ENCODE data around the gene APP.
"Not testable (repeated sequence)": the region's sequence is repeated elsewhere in the genome, so short reads cannot be mapped to it uniquely, and the experiment has no call there.

APP gene

DNA sequence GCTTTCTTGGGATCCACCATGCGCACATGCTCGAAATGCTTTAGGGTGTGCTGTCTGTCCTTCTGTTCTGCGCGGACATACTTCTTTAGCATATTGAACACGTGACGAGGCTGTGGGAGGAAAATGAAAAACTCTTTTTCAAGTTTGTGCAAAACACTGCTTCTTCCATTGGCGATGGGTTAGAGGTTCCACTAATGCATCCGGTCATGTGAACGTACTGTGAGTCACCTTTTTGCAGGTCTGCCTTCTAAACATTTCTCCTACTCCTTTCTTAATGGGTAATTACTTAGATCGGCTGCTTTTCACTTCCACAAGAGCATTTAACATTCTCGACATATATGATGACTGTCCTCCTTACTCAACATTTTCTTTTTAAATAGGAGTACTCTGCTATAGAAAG lies 214.9 kb downstream of the APP start:
- DNase-seq (ENCODE audit: extremely low read depth in 1 of 2, low read depth in 1 of 2), result no peak

DNA sequence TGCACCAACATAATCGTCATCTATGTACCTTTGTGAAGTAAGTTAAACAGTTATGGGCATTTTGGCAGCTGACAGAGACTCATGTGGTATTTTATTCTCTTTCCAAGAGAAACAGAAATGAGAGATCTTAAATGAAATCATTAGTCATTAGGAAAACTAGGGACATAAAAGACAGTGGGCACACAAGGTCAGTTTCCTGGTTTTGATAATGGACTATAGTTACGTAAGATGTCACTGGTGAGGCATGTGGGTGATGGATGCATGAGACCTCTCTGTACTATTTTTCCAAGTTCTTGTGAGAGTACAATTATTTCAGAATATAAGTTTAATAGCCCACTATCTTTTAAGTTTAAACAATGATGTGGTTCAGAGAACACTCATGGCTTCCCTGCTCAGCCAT lies 216.9 kb downstream of the APP start:
- no peak for DNase-seq (ENCODE audit: extremely low read depth in 1 of 2, low read depth in 1 of 2)

DNA sequence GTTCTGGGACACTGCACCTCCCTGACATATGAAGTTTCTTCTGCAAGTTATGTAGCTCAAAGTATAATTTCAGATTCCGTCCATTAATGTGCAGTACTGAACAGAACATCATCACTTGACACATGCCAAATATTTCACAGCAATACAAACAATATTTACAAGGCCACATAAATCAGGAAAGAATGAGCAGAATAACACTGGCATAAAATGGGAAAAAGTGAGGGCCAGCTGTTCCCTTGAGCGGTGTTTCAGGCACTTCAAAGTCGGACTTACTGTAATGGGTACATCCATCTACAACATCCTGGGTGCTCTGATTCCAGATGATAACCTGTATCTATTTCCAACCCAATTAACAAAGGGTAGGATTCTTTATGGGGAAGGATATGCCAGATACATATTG lies 217.4 kb downstream of the APP start:
- DNase-seq (ENCODE audit: extremely low read depth in 1 of 2, low read depth in 1 of 2), result no peak

DNA sequence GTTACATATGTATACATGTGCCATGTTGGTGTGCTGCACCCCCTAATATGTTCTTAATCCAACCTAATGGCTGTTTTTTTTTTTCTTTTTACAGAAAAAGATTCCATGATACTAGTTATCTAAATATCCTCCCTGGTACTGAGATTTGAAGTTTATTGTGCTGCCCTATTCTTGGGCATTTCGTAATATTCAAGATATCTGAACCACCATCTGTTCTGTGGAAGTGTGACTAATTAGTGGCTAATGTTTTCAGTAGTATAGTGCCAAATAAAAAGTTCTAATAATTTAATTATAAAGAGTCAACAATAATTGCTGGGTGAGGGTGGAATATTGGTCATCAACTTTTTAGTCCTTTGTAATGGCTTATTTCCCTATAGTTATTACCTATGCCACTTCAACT lies 218.3 kb downstream of the APP start:
- DNase-seq (ENCODE audit: extremely low read depth in 1 of 2, low read depth in 1 of 2), result no peak

DNA sequence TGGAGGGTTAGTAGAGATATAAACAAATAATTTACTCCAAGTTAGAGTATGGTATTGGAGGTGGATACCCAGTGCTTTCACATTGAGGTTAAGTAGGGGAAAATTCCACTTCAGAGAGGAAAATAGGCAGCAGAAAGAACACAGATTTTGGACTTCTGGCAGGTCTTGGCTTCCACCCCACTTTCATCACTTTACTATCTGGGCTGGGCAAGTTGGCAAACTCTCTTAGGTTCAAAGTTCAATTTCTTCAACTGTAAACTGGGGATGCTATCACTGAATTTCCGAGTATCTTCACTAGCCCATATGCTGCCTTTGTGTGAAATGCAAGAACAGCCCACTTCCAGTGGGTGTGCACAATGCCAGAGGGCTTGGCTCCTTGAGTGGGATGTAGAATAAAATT lies 220.9 kb downstream of the APP start:
- DNase-seq (ENCODE audit: extremely low read depth in 1 of 2, low read depth in 1 of 2), result no peak

DNA sequence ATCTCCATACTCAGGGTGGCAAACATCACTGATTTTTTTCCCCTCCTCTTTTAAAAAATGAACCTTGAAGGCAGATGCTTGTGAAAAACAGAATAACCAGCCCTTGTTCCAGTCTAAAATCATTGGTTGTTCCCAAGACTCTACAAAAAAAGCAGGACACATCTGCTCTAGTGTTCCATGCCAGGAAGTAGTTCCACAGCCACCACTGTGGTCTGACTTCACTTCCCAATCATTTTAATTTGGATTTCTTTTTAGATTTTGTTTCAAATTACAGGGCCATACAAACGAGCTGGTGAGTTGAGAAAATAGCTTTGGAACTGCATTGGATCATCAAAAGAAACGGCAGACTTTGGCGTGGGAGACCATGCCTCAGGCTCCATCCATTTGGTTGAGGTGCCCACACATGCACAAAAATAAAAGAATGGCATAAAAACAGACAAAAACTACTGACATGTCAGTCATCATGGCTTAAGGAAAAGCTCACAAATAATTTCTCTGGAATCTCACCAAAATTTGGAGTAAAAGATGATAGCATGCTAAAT lies 225.8 kb downstream of the APP start:
- no peak for DNase-seq (ENCODE audit: extremely low read depth in 1 of 2, low read depth in 1 of 2)

DNA sequence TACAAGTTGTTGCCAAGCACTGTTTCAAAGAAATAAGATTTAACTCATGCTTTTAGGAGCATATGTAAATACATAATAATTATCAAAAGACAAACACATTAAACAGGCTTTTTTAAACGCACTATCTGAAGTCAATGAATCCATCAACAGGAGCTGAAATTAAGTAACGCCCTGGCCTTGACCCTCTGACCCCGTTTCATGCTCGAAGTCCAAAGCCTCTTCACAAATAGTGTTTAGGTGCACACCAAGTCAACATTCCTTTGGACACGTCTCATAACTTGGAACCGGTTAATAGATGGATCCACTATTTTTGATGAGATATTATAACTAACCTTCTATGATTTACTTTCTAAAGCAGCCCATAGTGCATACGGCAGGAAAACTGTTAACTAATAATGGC lies 226.5 kb downstream of the APP start:
- DNase-seq (ENCODE audit: extremely low read depth in 1 of 2, low read depth in 1 of 2), result no peak

DNA sequence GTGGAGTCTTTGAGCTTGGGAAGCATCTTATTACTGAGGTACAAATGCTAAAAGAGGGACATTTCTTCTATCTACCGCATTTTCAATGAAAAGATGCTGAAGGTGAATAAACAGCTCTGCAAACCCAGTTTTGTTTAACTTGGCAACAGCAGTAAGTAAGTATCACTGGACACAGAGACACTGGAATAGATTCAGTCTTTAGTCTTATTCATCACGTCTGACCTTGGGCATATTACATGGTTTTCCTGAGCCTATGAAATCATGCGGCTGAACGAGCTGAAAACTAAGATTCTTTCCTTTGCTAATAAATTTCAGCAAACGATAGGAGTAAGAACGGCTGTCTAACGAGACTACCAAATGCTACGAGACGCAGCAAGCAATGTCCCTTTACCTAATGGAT lies 228.4 kb downstream of the APP start:
- DNase-seq (ENCODE audit: extremely low read depth in 1 of 2, low read depth in 1 of 2), result no peak

DNA sequence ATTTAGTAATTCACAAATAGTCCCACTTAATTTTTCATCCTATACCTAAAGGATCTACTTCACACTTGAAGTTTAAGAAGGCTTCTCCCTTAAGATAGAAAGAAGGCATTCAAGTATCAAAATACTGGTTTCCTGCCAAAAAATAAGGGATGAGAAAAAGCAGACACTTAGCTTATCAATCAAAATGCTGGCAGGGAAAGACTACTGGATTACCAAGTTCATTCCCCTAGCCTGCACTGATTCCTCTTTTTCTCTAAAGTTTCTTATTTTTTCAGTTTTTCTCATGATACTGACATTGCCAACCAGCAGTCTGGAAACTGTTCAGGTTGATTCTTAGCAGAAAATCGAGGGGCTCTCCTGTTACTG lies 231.2 kb downstream of the APP start:
- DNase-seq (ENCODE audit: extremely low read depth in 1 of 2, low read depth in 1 of 2), result no peak

DNA sequence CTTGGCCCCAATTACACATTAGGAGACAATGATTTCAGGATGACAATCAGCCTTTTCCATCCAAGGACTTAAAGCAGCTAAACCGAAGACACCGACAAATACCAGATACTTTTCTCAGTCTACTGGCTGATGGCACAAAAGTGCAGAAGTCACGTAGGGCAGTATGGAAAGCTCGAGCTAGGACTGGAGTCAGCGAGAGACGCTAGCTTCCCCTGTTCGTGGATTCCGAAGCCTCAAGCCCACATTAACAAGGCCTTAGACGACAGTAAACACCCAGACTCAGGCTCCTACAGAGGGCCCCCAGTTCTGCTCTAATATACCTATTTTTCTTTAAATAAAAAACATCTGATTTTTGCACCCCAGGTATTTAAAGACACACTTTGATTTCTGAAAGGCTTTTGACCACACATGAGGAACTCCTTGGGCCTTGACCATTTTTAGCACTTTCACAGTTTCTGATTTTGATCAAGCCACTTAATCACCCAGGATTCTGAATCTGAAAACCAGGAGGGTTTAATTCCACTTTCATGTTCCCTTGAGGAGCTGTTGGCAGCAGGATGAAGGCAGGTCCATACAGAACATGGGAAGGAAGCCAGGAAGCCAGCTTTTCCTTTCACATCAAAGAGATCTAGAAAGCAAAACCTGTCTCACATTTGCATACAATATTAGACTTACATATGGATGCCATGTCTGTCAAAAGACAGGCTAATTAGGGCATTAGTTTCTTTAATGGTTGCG lies 231.7 kb downstream of the APP start:
- DNase-seq (ENCODE audit: extremely low read depth in 1 of 2, low read depth in 1 of 2), result no peak

DNA sequence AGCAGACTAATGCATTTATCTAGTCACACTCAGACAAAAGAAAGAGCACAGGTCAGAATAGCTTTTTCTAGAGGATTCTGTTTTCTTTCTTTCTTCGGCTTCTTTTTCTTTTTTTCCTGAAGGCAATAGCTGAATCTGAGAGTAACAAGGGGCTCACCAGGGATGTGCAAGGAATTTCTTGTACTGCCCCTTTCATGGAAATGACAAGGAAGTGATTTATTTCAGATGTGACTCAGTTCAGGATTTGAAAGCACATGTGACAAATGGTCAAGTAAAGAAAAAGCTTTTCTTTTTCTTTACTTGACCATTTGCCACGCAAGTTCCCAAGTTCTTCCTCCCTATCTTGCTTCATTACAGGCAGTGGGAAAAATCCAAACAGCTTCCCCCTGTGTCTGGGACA lies 233.8 kb downstream of the APP start:
- DNase-seq (ENCODE audit: extremely low read depth in 1 of 2, low read depth in 1 of 2), result no peak

DNA sequence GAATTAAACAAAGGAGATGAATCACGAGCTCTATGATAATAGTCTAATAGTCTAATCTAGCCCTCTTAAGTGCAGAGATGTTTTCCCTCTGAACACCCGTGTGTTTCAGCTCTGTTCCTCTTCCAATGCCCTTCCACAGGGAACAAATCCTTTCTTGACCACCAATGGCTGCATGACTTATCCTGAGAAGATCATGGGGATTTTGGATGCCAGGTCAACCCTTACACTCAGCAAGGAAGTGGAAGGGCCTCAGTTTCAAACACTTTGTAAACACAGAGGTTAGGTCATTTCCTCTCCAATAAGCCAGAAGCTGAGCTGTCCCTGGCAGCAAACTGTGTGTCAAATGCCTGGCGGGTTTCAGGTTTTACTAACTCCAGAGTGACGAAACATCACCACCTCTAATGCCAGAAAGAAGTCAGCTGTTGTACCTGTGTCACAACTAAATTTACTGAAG lies 235.8 kb downstream of the APP start:
- DNase-seq (ENCODE audit: extremely low read depth in 1 of 2, low read depth in 1 of 2), result peak in 1 of 2 donors; percentile 2

DNA sequence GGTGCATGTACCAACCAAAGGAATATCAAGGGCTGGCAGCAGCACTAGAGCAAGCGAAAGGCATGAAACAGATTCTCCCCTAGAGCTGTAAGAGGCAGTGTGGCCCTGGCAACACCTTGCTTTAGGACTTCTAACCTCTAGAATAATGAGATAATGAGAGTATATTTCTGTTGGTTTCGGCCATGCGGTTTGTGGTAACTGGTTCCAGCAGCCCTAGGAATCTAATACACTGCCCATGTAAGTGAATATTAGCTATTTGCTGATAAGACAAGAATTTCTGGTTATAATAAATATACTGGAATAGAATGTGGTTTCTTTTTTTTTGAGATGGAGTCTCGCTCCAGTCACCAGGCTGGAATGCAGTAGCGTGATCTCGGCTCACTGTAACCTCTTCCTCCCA lies 236.4 kb downstream of the APP start:
- no peak for DNase-seq (ENCODE audit: extremely low read depth in 1 of 2, low read depth in 1 of 2)

DNA sequence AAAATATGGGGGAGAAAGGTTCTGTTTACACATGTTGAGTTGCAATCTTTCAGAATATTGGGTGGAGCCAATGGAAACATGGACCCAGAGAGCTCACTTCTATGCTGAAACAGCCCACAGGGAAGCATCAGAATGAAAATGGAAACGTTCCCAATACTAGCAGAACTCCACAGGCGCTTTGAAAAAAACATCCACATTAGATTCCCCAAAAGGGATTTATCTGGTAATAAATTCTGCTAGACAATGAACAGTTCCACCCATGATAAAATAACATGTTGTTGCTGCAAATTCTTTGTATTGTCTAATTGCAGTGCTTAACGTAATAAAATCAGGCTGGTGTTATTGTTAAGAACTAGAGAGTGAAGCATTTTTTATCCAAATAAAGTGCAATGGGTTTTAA lies 238.8 kb downstream of the APP start:
- DNase-seq (ENCODE audit: extremely low read depth in 1 of 2, low read depth in 1 of 2), result no peak

DNA sequence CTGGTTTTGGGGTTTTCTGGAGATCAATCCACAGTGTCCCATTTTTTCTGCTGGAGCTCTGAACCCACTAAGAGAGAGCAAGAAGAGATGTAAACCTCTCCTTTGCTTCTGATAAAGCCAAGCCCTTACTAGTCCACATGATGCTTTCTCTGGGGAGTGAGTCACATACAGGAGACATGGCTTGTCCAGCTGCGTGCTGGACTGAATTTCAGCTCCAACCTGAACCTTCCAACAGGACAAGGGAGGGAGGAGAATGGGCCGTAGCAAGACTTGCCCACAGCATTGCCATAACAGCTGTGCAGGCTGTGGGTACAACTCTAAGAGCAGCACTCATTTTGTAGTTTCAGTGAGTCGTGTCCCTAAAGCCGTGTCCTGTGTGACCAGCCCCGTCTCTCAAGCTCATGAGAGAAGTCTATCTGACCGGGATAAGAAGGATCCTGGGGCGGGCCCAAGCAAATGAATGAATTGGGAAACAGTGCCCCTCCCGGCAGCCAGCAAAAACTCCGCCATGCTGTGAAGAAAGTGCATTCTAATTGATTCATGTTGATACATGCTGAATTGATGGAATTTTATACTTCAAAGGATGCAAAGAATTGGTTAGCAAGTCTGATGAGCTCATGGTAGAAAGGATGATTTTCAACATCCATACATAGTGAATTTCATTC lies 240.6 kb downstream of the APP start:
- no peak for DNase-seq (ENCODE audit: extremely low read depth in 1 of 2, low read depth in 1 of 2)

DNA sequence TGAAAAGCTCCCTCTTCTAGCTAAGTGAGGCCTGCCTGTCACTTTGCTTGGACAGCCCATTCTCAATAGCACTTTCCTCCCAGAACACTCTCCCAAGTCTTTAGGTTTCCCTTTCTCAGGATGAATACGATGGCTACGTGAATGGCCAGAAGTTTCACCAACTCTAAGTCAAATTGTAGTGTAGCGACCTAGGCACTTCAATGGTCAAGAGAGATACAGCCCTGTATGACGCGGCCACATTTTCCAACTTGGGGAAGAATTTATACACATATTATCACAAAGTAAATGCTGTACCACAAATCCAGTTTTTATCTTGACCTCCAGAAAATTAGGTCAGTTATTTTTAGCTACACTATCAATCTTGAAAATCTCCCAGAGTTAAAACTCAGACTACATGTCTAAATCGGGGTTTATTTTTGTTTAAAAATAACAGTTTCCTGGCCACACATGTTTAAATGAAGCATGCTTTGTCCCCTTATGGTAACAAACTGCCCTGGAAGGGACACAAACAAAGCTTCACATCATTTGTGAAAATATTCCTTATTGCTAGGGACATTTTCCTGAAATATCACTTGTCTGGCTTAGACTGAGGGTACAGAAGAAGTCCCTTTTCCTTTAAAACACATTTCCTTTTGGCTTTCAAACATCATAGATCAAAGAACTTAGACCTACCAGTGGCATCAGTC lies 243.2 kb downstream of the APP start:
- DNase-seq (ENCODE audit: extremely low read depth in 1 of 2, low read depth in 1 of 2), result no peak

DNA sequence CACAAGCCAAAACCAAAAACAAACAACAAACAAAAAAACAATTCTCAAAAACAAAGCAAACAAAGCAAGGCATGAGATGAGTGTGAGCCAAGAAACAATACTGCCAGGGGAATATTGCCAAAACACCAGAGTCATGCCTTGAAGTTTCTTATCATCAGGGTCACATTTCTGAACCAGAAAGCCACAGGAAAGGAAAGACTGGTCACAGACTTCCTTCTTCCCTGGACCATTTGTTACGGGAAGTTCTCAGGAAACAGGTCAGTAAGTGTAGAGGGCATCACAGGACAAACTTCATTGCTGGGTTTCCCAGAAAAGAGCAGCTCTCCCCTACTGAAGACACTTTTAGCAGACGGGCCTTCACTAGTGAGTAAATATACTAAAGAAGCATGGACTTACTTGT lies 244.6 kb downstream of the APP start:
- DNase-seq (ENCODE audit: extremely low read depth in 1 of 2, low read depth in 1 of 2), result no peak

DNA sequence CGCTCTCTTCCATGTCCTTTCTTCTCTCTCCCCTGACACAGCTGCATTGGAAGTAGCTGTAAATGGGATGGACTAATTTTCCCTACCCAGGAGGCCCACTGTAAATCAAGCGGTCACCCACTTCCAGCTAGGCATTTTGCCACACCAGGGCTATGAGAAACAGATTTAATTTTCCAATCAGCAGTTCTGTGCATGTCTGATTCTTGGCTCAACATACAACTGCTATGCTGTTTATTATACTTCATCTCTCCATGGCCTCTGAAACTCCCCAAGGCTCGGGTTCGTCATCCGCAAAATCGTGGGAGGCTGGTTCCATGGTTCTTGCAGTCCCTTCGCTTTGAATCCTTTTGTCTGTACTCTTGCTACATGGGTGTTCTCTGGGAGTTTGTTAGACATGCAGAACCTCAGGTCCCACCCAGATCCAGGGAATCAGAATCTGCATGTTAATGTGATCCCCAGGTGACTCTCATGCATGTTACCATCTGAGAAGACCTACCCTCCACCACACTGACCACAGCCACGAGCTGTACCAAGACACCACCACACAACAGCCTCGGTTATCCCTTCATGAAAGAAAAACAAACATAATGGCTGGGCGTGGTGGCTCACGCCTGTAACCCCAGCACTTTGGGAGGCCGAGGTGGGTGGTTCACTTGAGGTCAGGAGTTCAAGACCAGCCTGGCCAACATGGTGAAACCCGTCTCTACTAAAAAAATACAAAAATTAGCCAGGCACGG lies 245.3 kb downstream of the APP start:
- no peak for DNase-seq (ENCODE audit: extremely low read depth in 1 of 2, low read depth in 1 of 2)

DNA sequence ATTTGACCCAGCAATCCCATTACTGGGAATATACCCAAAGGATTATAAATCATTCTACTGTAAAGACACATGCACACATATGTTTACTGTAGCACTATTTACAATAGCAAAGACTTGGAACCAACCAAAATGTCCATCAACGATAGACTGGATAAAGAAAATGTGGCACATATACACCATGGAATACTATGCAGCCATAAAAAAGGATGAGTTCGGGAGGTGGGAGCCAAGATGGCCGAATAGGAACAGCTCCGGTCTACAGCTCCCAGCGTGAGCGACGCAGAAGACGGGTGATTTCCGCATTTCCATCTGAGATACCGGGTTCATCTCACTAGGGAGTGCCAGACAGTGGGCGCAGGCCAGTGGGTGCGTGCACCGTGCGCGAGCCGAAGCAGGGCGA lies 252.4 kb downstream of the APP start:
- DNase-seq (ENCODE audit: extremely low read depth in 1 of 2, low read depth in 1 of 2), result not testable (repeated sequence)

DNA sequence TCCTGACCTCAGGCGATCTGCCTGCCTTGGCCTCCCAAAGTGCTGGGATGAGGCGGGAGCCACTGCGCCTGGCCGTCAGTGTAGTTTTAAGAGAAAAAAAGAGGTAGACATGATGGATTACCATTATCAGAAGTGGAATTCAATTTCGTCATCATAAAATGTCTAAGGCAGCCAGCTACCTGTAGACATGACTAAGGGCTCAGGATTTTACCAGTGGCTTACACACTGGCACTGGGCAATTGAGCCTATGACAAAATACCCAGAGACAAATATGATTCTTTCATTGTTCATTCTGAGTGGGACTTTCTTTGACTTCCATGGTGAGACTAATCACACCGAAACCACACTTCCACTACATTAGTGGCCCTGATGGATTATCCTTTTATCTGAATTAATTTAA lies 254.3 kb downstream of the APP start:
- DNase-seq (ENCODE audit: extremely low read depth in 1 of 2, low read depth in 1 of 2), result no peak

DNA sequence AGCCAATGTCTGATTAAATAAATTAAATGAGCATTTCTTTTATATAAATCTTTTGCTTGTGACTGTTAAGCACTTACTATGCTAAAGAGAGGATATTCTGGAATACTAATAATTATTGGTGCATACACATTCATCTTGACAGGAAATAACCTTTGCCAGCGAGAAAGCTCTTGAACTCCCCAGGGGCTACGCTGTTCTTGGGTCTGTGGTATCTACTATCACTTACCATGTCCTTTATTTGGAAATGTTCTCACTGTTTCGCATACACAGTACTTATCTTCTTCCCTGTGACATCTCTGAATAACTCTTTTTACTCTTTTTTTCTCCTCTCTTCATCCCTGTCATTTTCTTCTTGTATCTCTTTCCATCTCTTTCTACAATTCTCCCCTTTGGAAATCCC lies 257.1 kb downstream of the APP start:
- DNase-seq (ENCODE audit: extremely low read depth in 1 of 2, low read depth in 1 of 2), result no peak
